Measurements from ENCODE around the gene ADIPOR2.
A peak's percentile ranks its signal among the peaks of the same experiment; 100 is the strongest.

The ADIPOR2 gene

DNA sequence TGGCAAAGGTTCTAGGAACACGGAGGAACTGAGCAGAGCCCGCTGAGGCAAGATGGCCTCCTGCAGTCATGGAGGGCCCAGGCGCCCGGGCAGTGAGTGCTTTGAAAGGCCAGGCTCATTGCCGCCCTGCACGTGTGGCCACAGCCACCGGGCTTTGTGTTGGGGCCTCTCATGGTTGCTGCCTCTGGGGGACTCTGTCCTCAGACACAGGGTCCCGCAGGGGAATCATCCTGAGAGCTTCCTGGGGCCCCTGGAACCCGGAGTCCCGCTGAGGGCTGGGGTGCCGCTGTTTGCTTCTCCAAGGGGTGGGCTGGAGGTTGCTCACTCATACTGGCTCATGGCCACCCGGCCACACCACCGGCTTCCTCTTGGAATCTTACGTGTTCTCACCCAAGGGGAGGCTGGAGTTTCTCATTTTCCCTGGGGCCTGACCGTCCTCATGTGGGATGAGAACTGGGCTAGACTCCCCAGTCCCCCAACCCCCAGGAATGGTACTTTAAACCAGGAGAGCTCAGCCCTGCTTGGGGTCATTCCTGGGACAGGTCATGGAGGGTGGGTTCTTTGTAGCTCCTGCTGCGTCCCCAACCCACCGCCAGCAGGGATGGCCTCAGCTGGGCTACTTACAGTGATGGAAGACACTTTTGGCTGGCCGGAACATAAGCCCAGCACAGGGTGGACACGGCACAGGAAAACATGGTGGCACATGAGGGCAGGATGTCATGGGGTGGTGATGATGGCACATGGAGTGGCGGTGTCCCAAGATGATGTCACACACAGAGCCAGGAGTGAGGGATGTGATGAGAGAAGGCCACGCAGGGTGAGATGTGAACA, 108.4 kb downstream of the ADIPOR2 start:
- DNase-seq = no peak

DNA sequence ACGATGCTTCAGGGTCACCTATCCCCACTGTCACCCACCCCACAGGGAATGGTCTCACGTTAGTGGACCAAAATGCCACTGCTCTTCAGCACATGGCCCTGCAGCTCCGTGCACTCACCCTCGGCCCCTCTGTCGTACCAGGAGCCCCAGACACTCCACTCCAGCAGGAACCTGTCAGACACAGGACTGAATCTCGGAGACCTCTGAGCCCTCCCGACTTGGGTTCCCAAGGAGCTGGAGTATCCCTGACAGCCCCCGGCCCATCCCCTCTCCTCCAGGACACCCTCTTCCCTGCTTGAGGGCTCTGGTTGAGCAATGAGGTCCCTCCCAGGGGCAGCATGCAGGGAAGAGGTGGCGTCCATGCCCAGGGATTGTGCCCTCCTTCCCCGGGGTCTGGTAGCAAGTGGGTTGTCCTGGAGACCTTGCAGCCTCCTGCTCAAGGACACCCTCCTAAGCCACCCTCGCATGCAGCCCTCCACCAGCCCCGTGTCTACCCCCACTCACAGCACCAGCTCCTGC, 109.1 kb downstream of the ADIPOR2 start:
- no peak for DNase-seq

DNA sequence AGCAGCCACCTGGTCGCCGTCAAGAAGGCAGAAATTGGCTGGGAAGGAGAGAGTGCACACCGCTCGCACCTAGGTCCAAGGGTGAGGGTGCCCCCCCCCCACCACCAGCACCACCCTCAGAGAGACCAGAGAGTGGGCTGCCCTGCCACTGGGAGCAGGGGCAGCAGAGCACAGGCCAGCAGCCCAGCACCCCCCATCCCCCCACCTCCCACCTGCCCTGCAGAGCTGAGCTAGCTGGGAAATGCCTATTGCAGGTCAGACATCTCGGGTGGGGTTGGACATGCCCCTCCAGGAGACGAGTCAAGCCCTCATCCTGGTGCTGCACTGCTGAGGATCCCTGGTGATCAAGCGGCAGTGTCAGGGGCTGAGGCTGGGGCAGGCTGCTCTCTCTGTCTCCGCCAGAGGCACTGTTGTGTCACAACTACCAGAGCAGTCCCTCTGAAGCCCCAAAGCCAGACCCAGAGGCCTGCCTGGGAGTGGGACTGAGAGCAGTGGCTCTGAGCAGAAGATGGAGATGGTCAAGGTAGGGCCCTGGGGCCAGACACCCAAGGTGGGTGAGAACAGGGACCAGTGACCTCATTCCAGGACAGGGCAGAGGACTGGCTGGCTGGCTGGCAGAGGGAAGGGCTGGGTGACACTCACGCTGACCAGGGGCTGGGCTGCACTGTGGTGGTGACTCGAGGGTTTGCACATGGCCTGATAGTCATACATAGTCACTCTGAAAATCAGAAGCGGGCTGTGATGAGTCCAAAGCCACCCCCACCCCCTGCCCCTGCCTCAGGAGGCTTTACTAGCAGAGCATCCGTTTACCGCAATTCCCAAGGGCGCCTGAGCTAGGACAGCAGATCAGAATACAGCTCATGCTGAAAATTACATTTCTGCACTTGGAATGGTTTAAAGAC, 109.8 kb downstream of the ADIPOR2 start:
- DNase-seq = no peak

DNA sequence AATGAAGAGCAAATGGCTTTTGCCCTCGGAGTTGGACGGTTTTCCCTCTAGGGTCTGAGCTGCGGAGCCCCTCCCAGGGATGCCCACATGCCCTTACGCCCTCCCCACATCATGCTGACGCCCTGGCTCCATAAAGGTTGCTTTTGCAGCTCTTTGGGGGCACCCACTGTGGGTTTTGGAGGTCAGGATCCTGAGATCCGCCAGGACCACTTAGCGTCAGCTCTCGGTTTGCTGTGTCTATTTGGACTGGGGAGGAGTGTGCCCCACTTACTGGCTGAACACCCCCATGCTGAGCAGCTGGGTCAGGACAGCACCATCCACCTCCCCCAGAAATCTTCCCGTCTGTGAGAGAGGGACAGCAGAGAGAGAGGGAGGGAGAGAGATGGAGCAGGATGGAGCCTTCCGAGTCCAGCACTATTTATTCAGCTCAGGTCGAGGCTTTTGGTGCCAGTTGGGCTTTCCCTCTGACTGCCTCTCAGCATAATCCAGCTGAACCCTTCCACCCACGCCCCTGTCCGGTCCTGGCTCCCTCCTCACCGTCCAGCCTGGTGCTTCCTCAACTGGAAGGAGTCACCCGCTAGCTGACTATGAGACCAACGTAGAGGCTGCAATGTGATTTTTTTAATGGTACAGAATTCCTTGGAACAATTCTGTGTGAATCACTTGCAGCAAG, 110.6 kb downstream of the ADIPOR2 start:
- DNase-seq = no peak

DNA sequence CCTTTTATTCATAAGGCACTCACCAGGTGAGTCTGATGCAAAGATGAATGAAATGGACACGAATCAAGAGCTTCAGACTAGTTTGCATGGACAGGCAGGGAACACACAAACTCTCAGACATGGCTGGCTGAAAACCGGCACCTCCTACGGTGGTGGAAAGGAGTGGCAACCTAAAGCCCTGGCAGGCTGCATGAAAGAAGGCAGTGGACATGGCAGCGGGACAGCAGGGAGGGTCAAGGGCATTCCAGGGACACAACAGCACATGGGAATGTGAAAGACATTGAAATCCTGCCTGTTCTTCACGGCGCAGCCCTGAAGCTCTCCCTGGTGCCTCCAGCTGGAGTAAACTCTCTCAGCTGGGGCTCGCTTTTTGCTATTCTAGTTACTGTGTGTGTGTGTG, 112.9 kb downstream of the ADIPOR2 start:
- DNase-seq = no peak

DNA sequence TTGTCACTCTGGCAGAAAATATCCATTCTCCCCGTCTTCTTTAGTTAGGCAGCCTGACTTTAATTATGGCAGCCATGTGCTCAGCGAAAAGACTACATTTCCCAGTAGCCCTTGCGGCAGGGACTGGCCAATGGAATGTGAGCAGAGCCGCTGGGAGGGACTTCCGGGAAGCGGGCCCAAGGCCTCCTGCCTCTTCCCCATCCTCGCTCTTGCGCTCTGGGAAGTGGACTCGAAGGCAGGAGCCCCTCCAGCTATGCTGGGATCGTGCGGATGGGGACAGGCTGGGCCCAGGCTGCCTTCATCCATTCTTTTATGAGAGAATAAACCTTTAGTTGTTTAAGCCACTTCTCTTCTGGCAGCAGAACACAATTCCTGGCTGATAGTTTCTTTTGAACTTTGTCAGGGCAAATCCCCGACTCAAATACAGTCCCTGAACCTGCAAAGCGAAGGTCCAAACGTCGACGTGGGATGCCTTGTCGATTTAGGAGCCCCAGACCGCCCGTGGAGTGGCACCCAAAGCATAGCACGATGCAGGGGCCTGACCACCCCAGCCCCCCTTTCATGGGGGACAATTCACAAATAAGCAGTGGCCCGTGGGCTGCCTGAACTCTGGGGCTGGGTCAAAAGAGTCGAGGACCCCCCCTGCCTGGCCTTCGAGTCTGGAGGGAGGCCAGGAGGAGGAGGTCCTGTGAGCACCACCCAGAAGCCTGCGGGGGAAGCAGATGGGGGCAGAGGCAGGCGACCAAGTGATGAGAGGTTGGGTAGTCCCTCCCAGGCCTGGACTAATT, 113.9 kb downstream of the ADIPOR2 start:
- peak; percentile 56 for DNase-seq

DNA sequence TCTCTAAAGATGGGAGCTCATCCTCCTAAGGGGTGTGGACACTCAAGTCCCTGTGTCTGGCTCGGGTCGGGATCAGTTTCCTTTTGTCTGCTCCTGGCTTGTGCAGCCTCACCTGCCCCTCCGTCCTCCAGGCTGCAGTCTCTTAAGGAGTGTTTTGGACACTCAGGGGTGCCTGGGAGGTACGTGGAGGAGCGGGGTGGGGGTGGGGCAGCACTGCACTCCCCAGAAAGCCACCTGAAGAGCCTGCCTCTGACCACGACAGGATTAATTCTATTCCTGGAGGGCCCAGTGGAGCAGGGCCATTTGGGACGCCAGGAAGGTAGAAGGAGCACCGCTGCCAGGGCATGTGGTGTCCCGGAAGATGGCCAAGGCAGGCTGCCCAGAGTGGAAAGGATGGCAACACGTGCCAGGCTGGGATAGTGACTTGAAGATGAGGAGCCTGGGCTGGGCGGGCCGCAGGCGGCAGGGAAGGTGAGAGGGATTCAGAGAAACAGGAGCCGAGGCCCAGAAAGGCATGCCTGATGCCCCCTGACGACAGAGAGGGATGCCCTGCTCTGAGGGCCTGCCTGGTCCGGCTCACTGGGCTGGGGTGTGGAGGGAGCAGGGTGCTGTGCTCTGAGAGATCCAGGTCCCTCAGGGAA, 114.7 kb downstream of the ADIPOR2 start:
- no peak for DNase-seq

DNA sequence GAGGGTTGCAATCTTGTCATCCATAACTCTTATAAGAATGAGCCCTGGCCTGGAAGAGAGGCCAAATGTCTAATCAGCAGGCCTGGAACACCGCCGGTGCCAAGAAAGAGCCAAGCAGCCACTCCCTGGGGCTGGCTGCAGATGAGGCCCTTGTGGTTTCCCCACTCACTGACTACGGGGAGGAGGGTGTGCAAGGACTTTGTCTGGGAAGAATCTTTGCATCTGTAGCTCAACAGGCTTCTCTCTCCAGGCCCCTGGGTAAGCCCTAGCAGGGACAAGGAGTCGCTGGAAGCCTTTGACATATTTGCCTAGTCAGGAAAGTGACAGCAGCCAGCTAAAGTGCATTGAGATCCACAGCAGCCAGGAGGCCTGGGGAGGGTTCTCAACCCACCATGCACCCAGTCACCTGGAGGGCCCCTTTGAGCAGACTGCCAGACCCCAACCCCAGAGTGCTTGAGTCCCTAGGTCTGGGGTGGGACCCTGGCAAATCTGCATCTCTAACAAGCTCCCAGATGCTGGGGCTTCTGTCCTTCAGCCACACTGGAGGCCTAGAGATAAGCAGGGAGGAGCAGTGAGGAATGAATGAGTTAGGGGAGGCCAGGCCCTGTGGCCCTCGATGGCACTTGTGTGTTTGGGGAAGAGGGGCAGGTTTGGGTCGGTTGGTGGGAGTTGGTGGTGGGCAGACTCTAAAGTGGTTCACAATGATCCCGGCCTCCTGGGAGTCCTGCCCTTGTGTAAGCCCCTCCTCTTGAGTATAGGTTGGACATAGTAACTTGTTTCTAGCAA, 115.6 kb downstream of the ADIPOR2 start:
- DNase-seq = no peak

DNA sequence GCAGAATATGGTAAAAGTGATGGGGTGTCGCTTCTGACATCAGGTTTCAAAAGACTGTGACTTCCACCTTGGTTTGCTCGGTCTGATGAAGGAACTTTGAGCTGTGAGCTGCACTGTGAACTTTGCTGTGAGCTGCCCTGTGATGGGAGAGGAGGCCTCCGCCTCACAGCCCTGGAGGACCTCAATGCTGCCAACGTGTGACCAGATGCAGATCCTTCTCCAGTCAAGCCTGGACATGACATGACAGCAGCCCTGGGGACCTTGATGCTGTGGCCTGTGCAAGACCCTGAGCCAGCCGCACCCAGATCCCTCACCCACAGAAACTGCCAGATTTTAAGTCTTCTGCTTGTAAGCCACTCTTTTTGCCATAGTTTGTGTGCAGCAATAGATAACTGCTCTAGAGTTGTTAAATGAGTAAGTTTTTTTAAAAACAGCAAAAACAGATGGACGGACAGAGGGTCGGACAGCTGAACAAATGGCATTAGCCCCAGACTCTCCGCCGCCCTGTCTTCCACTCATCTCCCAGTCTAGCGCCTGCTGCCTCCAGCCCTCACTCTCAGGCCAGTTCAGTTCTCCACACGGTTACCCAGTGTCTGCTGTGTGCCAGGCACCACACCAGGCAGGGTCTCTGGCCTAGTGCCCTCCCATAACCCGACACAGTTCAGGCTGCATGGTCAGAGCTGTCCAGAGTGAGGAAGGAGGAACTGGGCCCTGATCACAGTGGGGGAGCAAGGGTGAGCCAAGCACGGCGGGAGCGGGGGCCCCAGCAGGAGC, 116.4 kb downstream of the ADIPOR2 start:
- DNase-seq = no peak

DNA sequence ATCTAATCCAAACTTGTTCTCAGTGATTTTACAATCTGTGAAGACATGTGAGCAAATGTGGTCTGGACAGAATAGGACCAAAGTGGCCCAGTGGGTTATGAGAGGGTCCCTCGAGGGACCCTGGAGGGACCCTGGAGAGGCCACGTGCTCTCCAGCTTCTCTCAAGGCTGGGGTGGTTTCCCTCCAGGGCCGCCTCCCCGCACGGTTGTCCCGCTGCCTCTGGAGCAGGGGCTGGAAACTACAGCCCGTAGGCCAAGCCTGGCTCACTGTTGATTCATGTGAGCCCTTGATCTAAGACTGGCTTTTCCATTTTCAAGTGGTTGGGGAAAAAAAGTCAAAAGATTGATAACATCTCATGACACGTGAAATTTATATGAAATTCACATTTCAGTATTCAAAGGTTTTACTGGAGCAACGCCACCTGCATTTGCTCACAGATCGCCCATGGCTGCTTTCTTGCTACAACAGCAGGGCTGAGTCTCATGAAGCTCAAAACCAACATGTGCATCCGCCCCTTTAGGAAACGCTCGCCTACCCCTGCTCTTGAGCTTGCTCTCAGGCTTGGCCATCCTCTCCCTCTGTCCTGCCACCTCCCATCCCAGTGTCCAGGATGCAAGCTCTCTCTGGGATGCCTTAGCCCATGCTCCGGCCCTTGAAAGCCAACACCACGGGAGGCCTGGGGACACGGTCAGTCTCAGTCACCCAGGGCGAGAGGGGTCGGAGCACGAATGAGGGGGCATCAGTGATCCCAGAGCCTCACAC, 117.3 kb downstream of the ADIPOR2 start:
- DNase-seq = no peak

DNA sequence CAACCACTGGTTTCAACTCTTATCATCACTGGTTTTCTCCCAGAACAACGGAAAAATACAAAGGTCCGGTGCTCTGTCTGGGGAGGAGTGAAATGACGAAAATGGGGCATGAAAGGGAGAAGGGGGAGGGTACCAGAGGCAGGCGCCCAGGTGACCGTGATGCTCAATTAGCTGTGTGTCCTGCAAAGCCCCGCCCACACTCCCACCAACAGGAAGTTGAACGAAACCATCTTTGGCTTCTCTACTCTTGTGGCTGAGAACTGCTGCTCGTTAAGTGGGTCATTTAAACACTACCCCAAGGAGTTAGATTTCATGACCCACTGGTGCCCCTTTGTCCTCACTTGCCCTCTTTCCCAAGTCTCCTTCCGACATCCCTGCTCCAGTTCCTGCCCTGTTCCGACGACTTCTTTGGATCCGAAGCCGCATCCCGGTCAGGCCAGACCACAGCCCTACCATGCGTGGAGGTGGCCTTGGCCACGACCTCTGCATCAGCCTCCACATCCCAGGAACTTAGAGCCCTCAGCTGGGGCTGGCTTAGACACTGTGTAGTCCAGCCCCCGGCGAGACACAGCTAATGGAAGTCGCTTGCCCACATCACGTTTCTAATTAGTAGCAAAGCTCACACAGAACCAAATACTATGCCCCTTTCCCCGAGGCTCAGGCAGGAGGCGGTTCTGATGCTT, 118.1 kb downstream of the ADIPOR2 start:
- no peak for DNase-seq

DNA sequence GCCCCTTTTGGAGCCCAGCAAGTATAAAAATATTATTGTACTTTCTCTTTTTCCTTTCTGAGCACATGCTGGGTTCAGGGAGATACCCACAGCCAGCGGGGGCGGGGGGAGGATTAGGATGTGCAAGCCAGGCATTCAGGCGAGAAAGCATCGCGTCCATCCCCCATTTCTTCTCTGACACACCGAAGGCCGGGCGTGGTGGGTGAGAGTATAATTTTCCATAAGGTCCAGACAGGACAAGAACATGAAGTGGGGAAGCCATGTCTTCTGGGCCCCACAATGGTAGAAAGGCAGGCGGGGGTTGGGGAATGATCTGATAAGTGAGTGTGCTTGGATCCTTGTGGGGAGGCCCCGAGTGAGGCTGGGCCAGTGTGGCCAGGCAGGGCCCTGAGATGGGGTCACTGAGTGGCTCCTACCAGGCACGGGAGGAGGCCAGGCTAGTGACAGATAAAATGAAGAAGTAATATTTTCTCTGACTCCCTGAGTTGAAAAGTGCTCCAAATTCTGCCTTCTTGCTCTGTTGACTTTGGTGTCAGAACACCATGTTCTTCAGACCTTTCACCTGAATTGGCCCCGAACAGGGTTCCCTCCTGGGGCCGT, 118.8 kb downstream of the ADIPOR2 start:
- DNase-seq = no peak

DNA sequence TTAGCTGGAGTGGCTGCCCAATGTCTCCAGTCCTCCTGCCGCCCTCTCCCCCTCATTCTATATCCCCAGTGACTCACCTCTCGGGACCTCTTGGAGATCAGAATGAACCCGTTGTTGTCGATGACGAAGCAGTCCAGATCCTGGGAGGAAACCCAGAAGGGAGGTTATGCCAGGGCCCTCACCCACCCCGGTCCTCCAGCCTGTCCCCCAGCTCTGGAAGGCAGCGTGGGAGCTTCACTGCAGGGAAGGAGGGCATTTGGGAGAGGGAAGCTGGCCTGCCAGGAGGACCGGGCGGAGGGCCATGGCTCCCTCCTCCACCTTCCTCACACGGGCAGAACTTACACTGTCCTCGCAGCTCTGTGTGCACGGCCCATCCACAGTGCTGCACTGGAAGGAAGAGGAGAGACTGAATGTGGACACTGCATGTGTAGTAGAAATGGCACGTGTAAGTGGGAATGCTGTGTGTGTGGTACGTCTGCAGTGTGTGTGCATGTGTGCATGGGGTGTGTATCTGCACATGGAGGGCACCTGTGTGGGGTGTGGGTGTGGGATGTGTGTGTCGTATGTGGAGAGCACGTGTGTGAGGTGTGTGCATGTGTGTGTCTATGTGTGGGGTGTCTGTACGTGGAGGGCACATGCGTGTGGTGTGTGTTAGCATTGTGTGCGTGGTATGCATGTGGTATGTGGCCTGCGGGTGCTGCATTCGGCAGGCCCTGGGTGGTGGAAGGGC, 119.5 kb downstream of the ADIPOR2 start:
- DNase-seq = no peak

DNA sequence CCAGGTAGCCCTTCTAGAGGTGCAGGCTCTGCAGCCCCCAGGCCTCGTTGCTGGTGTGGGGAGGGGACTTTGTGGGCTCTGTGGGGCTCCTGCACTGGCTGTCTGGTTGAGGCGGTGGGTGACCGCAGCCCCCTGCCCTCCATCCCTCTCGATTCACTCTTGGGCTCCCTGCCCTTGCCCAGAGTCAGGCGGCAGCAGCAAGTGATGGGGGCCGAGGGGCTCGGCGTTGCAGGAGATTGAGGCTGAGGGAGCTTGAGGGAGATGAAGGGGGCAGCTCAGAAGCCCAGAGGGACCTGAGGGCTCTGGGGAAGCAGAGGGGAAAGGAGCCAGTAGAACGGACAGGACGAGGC, 120.0 kb downstream of the ADIPOR2 start:
- no peak for DNase-seq

DNA sequence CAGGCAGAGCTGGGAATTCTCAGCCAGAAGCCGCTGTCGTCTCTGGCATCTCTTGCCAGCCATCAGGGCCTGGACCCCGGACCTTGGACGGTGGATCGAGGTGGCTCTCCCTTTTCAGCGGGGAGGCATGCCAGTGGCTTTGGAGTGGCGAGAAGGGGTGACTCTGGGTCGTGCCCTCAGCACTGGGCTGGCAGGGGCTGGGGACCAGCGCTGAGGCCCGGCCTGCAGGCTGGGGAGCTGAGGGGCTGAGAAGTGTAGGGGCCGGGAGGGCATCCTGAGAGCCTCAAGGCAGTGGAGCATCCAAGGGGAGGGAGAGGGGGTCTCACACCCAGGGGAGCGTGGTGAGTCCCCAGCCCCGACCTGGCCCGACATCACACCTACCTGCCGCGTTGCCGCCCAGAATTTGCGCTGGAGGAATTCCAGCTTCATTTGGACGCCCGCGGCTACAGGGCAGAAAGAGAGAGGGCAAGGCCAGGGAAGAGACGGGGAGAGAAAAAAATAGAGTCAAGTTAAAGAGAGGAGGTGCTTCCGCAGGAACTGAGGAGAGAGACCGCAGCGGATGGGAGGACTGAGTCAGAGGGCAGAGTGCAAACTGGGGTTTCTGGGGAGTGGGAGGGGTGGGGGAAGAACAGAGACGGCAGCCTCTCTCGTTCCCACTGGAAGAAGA, 120.5 kb downstream of the ADIPOR2 start:
- no peak for DNase-seq

DNA sequence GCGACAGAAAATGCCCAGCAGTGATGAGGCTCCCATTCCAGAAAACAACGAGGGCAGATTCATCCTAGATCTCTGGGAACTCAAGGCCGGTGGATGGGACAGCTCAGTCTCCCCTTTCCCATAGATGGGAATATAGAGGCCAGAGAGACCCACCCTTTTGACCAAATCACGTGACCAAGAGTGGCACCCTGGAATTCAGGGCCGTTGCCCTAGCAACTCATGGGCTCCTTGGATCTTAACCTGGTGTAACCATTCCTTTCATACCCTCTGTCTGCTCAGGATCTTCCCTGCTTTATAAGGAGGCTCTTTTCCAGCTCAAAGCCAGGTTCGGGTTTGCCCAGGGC, 121.0 kb downstream of the ADIPOR2 start:
- DNase-seq = no peak

Data from right kidney (tissue), 1 donor.